ENCODE data around the gene RBM14. TPM values are rescaled to one million over a fixed set of nuclear protein-coding genes. Genes with fewer than 3 reads are reported as not detected.

Gene RBM14
- total and polyA plus RNA-seq, 2 donors (not counting 1 experiment from before 2014, with no cell fraction given): 13.2 to 27.6 TPM

DNA sequence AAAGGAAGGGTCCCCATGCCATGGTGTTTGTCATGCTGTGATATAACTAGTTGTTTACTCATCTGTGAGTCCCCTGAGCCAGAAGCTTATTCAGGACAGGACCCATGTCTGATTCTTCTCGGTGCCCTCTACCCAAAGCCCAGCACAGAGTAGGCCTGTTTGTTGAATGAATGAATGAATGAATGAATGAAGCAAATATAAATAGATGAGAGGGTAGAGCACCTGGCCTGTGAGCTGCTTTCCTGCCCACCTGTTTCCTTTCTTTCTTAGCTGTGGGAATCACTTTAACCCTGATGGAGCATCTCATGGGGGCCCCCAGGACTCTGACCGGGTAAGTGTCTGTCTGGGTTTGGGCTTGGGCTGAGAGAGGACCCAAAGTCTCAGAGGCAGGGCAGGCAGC lies 16.2 kb upstream of the RBM14 start:
- Histone ChIP-seq H3K79me2 (ENCODE audit: control insufficient read depth, insufficient read depth, low read length) (no peaks in the 10 kb centered on the region), H3K4me1 (ENCODE audit: control insufficient read depth, extremely low read depth, insufficient read depth, low read length) (peaks cover 6% of the 10 kb centered on the region), H3K9me3 (ENCODE audit: control insufficient read depth, insufficient read depth, low read depth, low read length) (no peaks in the 10 kb centered on the region), H4K20me1 (ENCODE audit: control insufficient read depth, extremely low read depth, insufficient read depth, low read length) (no peaks in the 10 kb centered on the region), H3K9ac (ENCODE audit: insufficient read depth, low read length) (no peak overlapping the region), H3K27ac (ENCODE audit: insufficient read depth, low read length) (no peak overlapping the region), H2AFZ (ENCODE audit: low read length) (no peak overlapping the region), H3K27me3 (ENCODE audit: control insufficient read depth, insufficient read depth, low read length) (no peaks in the 10 kb centered on the region), H3K4me2 (ENCODE audit: extremely low read depth, insufficient read depth, low read length) (no peak overlapping the region), H3K4me3 (replicated peaks in 1 of 4; ENCODE audit: control extremely low read depth in 1 of 4, insufficient read depth in 1 of 4, low read depth in 3 of 4, low read length in 4 of 4) (no peak overlapping the region), H3K36me3 (ENCODE audit: control insufficient read depth, insufficient read depth, low read length) (peaks cover 8% of the 10 kb centered on the region)
- DNase-seq (ENCODE audit: low read depth in 2 of 2): no peak
- TF ChIP-seq, protein P1, sequence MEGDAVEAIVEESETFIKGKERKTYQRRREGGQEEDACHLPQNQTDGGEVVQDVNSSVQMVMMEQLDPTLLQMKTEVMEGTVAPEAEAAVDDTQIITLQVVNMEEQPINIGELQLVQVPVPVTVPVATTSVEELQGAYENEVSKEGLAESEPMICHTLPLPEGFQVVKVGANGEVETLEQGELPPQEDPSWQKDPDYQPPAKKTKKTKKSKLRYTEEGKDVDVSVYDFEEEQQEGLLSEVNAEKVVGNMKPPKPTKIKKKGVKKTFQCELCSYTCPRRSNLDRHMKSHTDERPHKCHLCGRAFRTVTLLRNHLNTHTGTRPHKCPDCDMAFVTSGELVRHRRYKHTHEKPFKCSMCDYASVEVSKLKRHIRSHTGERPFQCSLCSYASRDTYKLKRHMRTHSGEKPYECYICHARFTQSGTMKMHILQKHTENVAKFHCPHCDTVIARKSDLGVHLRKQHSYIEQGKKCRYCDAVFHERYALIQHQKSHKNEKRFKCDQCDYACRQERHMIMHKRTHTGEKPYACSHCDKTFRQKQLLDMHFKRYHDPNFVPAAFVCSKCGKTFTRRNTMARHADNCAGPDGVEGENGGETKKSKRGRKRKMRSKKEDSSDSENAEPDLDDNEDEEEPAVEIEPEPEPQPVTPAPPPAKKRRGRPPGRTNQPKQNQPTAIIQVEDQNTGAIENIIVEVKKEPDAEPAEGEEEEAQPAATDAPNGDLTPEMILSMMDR (conservative IDR thresholded peaks at IDR 0.05 in 1 of 2, IDR thresholded peaks at IDR 0.05 in 1 of 2; ENCODE audit: low read depth in 1 of 2, low read length in 2 of 2): no peak
- no peak for TF ChIP-seq EZH2 (IDR thresholded peaks at IDR 0.05; ENCODE audit: low read length, missing control alignments)

DNA sequence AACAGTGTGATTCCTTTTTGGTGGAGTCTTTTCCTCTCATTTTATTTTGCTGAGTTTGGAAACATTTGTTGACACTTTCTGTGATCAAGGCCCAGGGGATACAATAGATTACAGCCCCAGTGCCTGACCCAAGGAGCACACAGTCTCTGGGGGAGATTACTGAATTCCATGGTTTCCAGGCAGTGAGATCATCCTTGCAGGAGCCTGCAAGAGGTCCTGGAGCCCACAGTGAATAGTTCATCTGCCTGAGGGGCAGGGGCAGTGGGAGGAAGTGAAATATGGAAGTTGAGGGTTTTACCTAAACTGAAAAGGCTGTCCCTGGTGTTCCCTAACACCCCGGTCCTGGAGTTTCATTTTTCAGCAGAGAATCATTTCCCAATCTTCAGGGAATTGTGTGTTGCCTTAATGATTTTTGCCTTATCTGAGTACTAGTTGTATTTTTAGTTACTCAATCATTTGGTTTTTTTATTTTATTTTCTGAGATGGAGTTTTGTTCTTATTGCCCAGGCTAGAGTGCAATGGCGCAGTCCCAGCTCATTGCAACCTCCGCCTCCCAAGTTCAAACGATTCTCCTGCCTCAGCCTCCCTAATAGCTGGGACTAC lies 15.7 kb upstream of the RBM14 start:
- peaks cover 8% of the 10 kb centered on the region for H3K36me3 ChIP-seq (ENCODE audit: control insufficient read depth, insufficient read depth, low read length)
- H3K27me3 ChIP-seq (ENCODE audit: control insufficient read depth, insufficient read depth, low read length): no peaks in the 10 kb centered on the region
- TF ChIP-seq, protein P1 (conservative IDR thresholded peaks at IDR 0.05 in 1 of 2, IDR thresholded peaks at IDR 0.05 in 1 of 2; ENCODE audit: low read depth in 1 of 2, low read length in 2 of 2): no peak
- no peak for TF ChIP-seq EZH2 (IDR thresholded peaks at IDR 0.05; ENCODE audit: low read length, missing control alignments)
- no peak overlapping the region for H3K4me3 ChIP-seq (replicated peaks in 1 of 4; ENCODE audit: control extremely low read depth in 1 of 4, insufficient read depth in 1 of 4, low read depth in 3 of 4, low read length in 4 of 4)
- peak in 1 of 2 donors; percentile 19 for DNase-seq (ENCODE audit: low read depth in 2 of 2)
- no peaks in the 10 kb centered on the region for H4K20me1 ChIP-seq (ENCODE audit: control insufficient read depth, extremely low read depth, insufficient read depth, low read length)
- no peak overlapping the region for H2AFZ ChIP-seq (ENCODE audit: low read length)
- H3K9me3 ChIP-seq (ENCODE audit: control insufficient read depth, insufficient read depth, low read depth, low read length): no peaks in the 10 kb centered on the region
- peaks cover 6% of the 10 kb centered on the region for H3K4me1 ChIP-seq (ENCODE audit: control insufficient read depth, extremely low read depth, insufficient read depth, low read length)
- H3K4me2 ChIP-seq (ENCODE audit: extremely low read depth, insufficient read depth, low read length): no peak overlapping the region
- H3K9ac ChIP-seq (ENCODE audit: insufficient read depth, low read length): no peak overlapping the region
- no peaks in the 10 kb centered on the region for H3K79me2 ChIP-seq (ENCODE audit: control insufficient read depth, insufficient read depth, low read length)
- no peak overlapping the region for H3K27ac ChIP-seq (ENCODE audit: insufficient read depth, low read length)

DNA sequence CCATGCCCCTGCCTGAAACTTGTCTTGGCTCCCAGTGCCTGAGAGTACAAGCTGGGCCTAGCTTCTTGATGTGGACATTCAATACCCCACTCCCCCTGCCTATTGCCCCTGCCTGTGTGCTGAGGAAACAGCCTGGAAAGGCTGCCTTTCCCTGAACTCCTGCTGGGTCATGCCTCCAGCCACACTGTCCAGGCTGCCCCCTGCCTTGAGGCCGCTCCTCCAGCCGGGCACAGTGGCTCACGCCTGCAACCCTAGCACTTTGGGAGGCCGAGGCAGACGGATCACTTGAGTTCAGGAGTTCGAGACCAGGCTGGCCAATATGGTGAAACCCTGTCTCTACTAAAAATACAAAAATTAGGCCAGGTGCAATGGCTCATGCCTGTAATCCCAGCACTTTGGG lies 13.4 kb upstream of the RBM14 start:
- no peaks in the 10 kb centered on the region for H3K9me3 ChIP-seq (ENCODE audit: control insufficient read depth, insufficient read depth, low read depth, low read length)
- H3K4me2 ChIP-seq (ENCODE audit: extremely low read depth, insufficient read depth, low read length): no peak overlapping the region
- no peak for DNase-seq (ENCODE audit: low read depth in 2 of 2)
- no peaks in the 10 kb centered on the region for H4K20me1 ChIP-seq (ENCODE audit: control insufficient read depth, extremely low read depth, insufficient read depth, low read length)
- TF ChIP-seq, protein P1 (conservative IDR thresholded peaks at IDR 0.05 in 1 of 2, IDR thresholded peaks at IDR 0.05 in 1 of 2; ENCODE audit: low read depth in 1 of 2, low read length in 2 of 2): no peak
- no peak for TF ChIP-seq EZH2 (IDR thresholded peaks at IDR 0.05; ENCODE audit: low read length, missing control alignments)
- H3K9ac ChIP-seq (ENCODE audit: insufficient read depth, low read length): no peak overlapping the region
- no peaks in the 10 kb centered on the region for H3K27me3 ChIP-seq (ENCODE audit: control insufficient read depth, insufficient read depth, low read length)
- no peak overlapping the region for H3K4me3 ChIP-seq (replicated peaks in 1 of 4; ENCODE audit: control extremely low read depth in 1 of 4, insufficient read depth in 1 of 4, low read depth in 3 of 4, low read length in 4 of 4)
- H3K27ac ChIP-seq (ENCODE audit: insufficient read depth, low read length): no peak overlapping the region
- no peak overlapping the region for H2AFZ ChIP-seq (ENCODE audit: low read length)
- H3K79me2 ChIP-seq (ENCODE audit: control insufficient read depth, insufficient read depth, low read length): no peaks in the 10 kb centered on the region
- H3K4me1 ChIP-seq (ENCODE audit: control insufficient read depth, extremely low read depth, insufficient read depth, low read length): peaks cover 10% of the 10 kb centered on the region
- peaks cover 8% of the 10 kb centered on the region for H3K36me3 ChIP-seq (ENCODE audit: control insufficient read depth, insufficient read depth, low read length)

All from fibroblast of lung (primary cell).